HG02870 (cell line): ENCODE data around the gene ZEB2.

Source experiments
- ATAC-seq: cut with Tn5 transposase; IDR thresholded peaks from one replicate; pipeline ENCODE4 v1.9.1; 2021; ENCODE audit warnings: mild to moderate bottlenecking, moderate library complexity; ENCODE audit not compliant: unreplicated experiment

ZEB2 gene

DNA sequence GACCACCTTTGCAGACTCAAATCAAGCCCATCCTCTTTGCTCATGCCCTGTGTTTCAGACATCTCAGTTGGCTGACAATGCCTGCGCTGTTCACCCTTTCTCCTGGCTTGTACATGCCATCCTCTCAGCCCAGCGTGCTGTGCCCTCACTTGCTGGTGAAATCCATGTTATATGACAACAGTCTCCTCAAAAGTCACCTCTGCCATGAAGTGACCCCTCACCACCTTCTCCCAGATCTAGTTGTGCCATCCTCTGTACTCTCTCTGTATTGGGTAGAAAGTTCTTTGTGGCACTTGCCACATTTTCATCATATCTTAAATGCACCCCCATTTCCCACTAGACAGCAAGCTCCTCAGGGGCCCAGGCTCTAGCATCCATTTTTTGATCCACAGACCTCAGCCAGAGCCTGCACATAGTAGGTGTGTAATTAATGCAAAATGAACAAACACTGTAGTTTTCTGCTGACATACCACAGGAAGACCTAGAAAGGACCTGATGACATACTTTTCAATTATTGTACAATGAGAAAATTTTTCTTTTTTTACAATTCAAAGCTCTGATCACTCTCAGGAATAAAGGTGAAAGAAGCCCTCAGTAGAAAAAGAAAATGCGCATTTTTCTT lies 22.8 kb downstream of the ZEB2 start:
- no peak for ATAC-seq

DNA sequence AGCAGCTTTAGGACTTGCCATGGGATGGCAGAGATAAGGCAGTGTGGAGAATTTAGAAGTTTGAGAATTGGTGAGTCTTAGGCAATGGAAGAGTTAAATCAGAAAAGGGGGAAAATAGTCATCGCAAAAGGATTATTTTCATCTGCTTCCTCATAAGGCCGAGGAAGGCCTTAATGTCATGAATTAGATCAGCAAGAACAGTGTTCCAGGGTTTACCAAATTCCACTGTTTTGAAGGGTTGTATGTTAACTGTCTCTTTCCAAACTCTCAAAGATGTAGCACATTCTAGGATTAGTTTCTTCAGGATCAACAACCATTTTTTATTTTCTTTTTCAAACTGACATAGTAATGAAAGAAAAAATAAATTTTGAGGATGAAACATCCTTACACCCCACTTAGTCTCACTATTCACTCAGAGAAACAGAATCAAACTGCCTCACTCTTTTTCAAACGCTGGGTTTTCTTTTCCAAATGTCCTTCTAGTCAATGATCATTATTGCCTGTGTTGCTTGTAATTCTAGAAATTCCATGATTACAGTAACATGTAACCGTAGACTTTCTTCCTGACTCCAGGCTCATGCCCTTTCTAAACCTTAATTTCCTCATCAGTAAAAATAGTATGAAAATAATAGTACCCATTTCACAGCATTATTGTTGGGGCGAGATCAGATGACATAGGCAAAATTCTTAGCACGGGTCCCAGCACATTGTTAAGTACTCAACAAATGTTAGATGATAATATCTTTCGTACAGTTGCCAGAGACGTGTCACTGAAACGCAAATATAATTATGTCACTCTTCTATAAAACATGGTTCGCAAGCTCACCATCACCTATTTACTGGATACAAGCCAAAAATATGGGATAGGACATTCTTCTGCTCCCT lies 23.6 kb downstream of the ZEB2 start:
- ATAC-seq = no peak

DNA sequence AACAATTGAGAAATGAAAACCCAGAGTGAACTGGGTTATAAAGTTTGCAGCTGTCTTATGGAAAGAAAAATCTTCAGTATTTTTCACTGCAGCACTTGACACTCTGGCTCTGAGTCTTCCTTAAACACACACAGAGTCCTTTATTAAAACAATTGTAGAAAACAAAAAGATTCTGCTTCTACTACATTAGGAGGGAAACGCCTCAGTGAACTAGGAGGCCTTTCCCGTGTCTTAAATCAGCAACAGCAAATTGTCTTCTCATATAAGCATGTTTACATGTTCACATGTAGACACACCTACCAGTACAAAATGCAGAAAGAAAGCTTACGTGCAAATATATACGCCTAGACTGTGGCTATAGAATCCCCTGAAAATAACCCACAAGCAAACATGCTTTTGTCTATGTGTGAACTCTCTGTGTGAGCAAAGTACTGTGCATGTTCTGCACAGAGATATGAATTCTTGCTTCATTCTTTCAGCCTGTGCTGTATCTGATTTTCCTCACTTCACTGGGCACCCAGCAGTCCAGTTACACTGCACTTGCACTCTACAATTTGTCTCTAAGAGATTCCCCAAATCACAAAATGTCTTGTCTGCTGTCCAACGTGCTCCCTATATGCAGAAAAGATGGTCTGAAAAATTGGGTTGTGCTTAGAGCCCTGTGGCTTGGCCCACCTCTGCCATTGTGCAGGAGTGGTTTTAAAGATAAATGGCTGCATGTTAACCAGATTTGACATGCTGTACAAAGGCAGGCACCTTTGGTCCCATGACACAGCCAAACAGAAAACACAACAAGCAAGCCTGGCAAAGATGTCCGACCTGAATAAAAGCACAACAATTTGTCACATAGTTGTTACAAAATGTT lies 24.5 kb downstream of the ZEB2 start:
- ATAC-seq = no peak

DNA sequence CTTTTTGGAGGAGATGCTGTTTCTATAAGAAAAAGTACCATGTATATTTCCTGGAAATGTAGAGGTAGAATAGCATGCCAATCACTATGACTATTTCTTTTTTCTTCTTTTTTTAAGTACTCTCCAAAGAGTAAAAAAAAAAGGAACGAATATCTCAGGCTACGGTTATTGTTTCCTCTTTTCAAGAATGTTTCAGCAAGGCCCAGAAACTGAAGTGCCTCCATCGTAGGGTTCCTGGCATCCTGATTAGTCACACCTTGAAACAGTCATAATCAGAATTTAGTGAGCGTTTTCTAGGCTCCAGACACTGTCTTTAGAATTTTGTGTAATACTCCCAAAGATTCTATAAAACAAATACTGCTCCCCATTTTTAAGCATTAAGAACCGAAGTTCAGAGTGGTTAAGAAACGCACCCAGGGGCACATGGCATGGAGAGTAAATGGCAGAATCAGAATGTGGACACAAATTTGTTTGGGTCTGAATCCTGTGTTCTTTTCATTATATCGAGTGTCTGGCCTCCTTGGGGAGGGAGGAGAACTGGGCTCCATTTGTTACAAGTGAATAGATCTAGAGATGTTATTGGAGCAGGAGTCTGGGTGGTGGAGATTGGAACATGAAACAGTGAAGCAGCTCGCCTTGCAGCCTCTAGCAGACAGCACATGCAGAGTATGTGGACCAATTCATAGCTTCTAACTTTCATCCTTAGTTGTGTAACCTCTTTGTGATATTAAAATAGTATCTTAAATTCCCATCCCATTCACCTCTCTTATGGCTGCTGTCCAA lies 26.7 kb downstream of the ZEB2 start:
- ATAC-seq = no peak

DNA sequence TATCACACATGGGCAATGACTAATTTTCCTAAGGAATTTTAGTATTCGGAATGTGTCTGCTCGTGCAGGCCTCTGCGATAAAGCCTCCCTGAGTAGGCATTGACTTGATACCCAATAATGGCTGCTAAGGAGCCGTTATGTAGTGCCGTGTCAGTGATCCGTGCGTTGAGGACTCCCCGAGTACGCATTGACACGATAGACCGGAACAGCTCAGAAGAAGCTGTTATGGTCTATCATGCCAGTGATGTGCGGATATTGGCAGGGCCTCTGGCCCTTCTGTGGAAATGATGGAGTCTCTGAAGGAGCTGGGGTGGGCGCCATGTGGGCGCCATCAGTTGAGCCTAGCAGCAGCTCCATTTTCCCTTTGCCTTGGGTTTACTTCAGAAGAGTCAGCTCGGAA lies 29.1 kb downstream of the ZEB2 start:
- ATAC-seq = no peak

DNA sequence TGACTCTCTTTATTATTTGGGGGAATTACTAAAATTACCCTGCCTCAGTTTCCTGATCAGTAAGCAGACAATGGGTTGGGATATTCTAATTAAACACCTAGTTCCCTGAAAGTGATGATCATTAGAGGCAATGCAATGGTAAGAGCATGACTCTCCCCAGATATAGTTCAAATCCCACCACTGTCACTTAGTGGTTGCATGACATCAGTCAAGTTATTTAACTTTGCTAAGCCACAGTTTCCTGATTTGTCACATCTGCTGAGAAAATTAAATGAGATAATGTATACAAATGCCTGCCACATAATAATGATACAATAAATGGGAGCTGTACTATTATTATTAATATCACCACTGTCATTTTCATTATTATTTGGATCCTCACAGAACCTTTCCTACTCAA lies 29.9 kb downstream of the ZEB2 start:
- no peak for ATAC-seq

DNA sequence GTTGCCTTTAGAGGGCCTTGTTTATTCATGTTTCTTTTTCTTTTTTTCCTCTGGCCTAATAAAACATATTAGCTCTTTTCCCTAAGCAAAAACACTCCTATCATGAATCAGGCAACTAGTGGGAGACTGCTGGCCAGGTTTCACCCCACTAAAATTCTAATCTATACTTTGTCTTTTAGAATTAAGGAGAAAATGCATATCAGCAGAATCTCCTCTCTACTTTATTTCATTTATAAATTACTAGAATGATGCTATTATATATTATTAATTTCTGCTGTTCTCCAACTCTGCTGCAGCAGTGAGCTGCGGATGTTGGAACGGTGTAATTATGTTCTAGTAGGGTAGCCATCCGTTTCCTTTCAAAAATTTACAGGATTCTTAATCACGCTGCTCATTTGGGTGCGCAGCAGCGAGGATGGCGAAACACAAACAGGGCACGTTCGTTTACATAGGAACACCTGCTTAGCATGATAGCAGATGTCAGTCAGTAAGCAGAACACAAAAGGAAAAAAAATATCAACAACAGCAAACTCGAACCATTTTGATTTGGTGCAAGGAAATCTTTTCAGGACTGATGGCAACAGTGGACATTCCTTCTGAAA lies 30.5 kb downstream of the ZEB2 start:
- no peak for ATAC-seq

DNA sequence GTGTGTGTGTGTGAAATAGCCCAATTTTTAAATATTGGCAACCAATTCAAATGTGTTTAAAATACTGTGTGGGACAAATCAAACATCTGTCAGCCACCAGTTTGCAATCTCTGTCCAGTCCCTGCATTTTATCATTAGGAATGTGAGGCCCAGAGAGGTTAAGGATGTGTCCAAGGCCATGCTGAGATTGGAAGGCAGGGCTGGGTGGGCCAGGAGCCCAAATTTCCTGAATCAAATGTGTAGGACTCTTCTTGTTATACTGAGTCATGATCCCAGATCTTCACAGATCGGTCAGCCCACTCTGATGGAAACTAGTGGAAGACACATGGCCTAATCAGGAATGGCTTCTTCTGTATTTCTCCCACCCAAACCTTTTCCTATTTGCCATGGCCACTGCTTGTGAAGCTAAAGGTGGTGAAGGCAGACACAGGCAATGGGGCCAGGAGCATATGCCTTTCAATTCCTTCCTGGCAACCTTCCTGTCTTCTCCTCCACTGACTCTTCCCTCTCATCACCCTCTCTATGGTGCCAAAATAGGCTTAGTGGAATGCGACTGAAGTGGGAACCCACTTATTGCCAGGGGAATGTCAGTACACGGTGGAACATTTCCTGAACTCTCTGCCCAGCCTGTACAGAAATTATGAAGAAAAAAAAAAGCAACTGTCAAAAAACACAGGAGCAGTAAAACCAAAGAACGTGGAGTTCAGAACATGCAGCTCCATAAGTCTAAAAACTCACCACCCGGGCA lies 35.5 kb downstream of the ZEB2 start:
- no peak for ATAC-seq

DNA sequence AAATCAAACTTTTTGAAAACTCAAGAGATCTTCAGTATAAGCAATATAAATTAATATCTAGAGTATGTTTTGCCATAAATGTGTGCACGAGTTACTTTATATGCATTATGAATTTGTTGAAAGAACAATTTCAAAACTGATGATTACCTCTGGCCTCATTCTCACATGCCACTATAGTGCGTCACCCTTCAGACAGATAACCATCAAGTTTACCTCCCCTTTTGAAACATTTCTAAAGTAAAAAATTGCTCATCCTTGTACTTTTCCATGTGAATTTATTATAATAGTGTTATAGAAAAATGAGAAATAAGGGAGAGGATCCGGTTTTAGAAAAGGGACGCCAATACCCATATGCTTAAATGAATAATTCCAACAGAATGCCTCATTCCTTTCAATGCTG lies 38.3 kb downstream of the ZEB2 start:
- no peak for ATAC-seq

DNA sequence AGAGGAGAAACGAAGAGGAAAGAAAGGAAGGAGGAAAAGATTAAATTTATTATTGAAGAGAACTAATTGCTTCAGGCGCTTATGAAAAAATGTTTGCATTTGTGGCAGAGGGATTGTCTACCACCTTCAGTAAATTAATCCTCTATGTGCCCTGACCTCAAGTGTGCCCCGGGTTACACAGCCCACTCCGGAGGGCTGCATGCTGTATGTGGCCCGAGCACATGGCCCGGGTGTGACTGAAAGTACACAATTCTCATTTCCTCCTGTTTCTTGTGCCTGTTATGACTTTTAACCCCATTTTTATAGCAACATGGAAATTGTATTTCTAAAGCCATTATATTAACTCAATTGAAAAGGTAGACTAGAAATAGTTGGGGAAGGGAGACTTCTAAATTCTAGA lies 38.8 kb downstream of the ZEB2 start:
- ATAC-seq = no peak

DNA sequence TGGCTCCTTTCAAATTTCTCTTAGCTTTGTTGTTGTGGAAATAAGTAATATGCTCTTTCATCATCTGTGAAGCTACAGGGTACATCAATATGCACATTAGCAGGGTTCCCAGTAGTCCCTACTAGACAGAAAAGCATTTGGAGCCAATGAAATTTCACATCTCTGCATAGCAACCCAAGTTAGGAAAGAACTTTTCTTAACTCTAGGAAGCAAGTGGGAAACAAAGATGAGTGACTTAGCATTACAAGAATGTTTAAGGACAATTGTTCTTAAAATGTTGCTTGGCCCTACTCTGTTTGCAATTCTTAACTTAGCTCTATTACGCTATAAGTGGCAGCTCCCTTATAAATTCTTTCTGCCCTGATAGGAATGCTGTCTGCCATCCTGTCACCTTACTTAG lies 39.6 kb downstream of the ZEB2 start:
- ATAC-seq = no peak

DNA sequence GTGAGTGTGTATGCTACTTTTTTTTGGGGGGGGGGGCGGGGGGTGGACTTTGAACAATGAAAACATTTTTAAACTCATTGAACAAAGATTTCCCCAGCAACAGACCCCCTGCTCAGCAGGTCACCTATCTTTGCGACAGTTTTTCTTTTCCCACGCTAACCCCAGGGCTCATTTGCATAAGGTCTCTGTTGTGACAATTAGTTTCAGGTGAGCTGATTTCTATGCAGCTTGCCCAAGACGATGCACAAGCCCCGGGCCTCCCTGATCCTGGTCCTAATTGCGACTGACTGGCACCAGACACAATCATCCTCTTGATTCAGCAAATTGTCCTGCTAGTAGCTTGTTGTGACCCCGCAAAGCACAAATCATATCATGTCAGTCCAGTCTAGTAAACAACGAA lies 40.3 kb downstream of the ZEB2 start:
- ATAC-seq = no peak

DNA sequence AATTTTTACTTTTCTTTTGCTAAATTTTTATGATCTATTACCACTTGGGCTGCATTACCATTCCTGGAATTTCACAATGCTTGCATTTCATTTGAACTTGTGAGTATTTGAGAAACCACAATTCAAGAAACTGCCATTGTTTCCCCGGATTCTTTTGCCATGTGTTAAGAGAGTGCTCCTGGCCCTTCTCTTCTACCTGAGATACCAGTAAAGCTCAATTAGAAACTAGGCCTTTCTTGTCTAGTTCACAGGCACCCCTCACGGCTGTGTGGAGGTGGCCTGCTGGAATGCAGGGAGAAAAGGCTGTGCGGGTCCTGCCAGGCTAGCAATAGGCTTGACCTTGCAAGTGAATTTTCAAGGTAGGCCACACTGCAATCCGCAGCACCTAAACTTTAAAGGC lies 40.8 kb downstream of the ZEB2 start:
- no peak for ATAC-seq

DNA sequence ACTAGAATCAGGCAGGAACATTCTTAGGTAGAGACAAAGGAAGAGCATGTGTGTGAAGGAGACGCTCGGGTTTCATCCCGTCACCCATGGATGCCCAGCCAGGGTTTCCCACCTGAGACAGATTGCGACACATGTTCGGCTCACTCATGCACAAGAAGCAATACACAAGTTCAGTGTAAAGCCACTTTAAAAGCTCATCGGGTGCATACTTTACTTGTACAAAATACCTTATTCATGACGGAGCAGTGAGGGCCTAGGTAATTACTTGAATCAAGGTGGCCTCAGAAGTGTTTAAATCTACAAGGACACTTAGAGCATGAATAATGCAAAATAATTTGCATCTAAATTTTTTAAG lies 42.0 kb downstream of the ZEB2 start:
- ATAC-seq = no peak

DNA sequence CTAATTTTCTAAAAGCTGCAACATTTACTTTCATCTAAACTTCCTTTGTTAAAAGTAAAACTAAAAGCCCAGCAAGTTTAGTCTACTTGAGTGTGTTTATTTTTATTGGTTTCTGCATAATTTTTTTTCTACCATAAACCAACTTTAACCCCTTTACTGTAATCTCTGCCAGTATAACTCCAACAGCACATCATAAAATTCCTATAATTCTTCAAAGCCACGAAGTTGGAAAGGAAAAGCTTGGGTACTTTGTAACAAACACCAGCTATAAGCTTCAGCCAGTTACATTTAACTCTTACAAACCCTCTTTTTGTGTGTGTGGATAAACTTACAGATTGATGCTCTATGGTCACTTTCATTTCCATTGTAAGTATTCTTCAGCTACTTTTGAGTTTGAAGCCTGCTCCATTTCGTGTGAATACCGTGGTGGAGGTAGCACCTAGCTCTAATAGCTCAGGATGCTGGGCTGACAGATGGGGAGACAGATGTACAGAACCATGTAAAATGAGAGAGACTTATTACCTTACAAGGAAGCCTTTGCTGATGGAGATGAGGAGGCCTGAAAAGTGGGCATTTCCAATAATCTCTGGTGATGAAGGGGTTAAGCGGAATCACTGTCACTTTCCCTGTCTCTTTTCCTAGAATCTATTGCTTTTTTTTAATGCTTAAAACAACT lies 42.5 kb downstream of the ZEB2 start:
- ATAC-seq = no peak

DNA sequence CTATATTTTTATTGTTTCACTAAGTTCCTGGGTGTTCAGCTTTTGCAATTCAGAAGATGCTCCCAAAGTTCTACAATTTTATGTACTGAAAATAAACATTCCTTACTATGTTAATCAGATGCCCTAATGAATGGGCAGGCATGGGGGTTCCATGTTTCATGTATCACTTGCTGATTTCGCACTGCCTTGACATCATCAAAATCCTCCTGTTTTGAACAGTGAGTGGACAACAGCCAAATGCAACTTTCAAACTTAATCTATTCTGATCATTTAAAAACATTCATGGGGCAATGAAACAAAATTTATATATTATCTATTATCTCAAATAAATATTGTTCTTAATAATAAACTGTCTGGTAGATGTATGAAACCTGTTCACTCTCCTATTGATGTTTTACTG lies 43.2 kb downstream of the ZEB2 start:
- no peak for ATAC-seq

DNA sequence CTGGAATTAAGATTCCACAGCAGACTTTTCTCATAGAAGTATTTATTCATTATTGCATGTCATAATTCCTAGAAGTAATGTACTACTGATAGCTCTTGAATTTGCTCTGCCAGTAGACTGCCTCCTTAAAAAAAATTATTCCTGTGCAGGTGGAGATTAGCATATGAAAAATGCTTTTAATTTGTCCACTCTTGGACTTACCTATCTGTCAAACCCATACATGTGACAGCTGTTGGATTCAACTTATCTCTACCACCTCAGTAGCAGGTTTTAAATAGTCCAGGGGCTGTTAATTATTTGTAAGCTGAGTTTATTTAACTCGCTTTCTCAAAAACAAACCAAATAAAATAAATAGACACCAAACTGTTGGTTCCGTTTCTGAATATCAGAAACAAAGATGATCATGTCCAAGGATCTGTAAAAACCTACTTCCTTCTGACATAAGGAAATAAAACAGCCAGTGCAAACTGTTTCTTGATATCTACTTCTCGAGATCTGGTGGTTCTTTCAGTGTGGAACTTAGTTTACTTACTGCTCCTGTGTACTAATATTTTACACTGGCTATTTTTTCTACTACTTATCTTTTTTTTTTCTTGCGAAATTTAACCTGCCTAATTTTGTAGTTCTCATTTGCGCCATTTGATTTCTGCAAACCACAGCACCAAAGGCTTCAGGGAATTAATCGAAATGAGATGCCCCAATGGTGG lies 44.2 kb downstream of the ZEB2 start:
- ATAC-seq = no peak

DNA sequence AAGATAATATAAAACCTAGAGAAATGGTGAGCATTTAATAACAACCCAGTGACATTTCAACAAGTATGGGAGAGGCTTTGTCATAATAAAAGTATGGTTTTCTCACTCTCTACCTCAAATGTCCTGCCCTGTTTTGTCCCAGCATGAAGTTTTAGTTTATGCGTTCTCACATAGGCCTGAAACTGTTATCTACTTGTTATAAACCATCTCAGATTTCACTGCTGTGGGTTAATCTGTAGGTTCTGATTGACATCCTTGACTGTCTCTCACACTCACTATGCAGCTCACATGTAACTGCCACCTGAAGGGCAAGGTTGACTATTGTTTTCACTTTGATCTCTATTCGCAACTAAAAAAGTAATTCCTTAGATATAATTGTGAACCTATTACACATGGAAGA lies 44.9 kb downstream of the ZEB2 start:
- ATAC-seq = no peak

DNA sequence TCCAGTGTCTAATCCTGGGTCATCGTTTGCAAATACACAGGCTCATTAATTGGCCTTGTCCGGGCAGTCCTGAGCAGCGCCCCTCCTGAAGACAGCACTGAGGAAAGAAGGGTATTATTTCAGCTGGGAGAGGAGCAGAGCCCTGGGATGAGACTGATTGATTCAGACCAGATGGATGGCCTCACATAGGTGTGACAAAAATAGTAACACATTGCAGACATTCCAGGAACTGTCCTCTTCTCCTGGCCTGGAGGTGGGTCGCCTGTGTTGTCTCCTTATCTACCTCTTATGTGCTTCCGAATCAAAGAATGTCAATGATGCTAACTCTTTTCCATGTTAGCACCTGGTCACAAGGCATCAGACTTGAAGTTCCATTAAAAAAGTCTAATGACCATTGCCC lies 45.9 kb downstream of the ZEB2 start:
- ATAC-seq = no peak
